ENCODE results near the gene SLC35F3.
"Not testable (repeated sequence)": the region's sequence is repeated elsewhere in the genome, so short reads cannot be mapped to it uniquely, and the experiment has no call there.

Gene SLC35F3

DNA sequence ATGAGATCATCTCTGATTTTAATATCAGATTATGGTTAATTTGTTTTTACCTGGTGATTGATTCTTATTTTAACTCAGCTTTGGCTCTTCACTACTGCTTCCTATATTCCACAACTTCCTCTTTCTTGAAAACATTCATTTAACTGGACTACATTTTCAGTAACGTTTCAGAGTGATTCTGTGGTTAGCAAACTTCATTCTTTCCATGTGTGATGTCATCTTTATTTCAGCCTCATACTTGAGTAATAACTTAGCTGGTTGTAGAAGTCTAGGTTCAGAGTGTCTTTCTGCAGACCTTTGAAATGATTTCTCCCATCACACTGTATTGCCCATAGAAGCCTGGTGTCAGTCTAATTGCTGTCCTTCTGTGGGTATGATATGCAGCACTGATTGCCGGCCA, 36.0 kb upstream of the SLC35F3 start:
- no peak for DNase-seq (ENCODE audit: extremely low read depth, low read depth)
- TF ChIP-seq CTCF (IDR thresholded peaks at IDR 0.05; ENCODE audit: low read depth, low read length): no peak

GRCh38 chr1:233869680-233870079, 34.8 kb upstream of the SLC35F3 start:
- TF ChIP-seq CTCF (IDR thresholded peaks at IDR 0.05; ENCODE audit: low read depth, low read length): no peak
- no peak for DNase-seq (ENCODE audit: extremely low read depth, low read depth)

DNA sequence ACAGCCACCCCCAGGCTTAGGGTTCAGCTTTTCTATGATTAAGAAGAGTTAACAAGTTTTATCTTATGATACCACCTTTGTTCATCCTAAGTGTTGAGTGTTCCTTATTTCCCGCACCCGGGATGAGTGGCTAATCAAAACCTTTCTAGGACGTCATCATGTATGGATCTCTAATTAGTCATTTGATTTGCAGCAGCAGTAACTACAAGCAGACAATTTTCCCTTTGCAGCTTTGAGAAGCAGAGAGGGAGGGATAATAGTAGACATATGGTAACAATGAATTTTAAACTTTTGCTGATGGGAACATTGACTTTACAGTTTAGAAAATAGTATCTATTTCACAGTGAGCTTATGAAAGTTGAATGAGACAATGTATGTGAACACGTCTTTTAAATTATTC, 30.8 kb upstream of the SLC35F3 start:
- no peak for TF ChIP-seq CTCF (IDR thresholded peaks at IDR 0.05; ENCODE audit: low read depth, low read length)
- DNase-seq (ENCODE audit: extremely low read depth, low read depth): no peak

GRCh38 chr1:233879841-233880240, 24.6 kb upstream of the SLC35F3 start:
- no peak for TF ChIP-seq CTCF (IDR thresholded peaks at IDR 0.05; ENCODE audit: low read depth, low read length)

GRCh38 chr1:233883671-233884070, 20.8 kb upstream of the SLC35F3 start:
- no peak for TF ChIP-seq CTCF (IDR thresholded peaks at IDR 0.05; ENCODE audit: low read depth, low read length)
- DNase-seq (ENCODE audit: extremely low read depth, low read depth): no peak

More at GRCh38 chr1:233879841-233880240, 24.6 kb upstream of the SLC35F3 start:
- DNase-seq (ENCODE audit: extremely low read depth, low read depth): no peak

DNA sequence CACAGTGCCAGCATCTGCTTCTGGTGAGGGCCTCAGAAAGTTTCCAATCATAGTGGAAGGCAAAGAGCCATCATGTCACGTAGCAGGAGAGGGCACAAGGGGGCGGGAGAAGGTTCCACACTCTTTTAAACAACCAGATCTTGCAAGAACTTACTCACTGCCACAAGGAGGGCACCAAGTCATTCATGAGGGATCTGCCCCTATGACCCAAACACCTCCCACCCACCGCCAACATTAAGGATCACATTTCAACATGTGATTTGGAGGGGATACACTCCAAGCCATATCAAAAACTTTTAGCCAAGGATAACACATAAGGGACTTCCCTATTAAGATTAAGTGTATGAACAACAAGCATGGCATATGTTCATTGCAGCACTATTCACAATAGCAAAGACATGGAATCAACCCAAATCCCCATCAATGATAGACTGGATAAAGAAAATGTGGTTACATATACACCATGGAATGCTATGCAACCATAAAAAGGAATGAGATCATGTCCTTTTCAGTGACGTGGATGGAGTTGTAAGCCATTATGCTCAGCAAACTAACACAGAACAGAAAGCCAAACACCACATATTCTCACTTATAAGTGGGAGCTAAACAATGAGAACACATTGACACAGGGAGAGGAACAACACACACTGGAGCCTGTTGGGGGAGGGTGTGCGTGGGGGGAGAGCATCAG, 19.9 kb upstream of the SLC35F3 start:
- TF ChIP-seq CTCF (IDR thresholded peaks at IDR 0.05; ENCODE audit: low read depth, low read length): no peak
- no peak for DNase-seq (ENCODE audit: extremely low read depth, low read depth)

GRCh38 chr1:233885196-233885920, 19.1 kb upstream of the SLC35F3 start:
- no peak for DNase-seq (ENCODE audit: extremely low read depth, low read depth)

GRCh38 chr1:233891151-233891550, 13.3 kb upstream of the SLC35F3 start:
- not testable (repeated sequence) for DNase-seq (ENCODE audit: extremely low read depth, low read depth)

More at GRCh38 chr1:233885196-233885920, 19.1 kb upstream of the SLC35F3 start:
- no peak for TF ChIP-seq CTCF (IDR thresholded peaks at IDR 0.05; ENCODE audit: low read depth, low read length)
